ENCODE results near the gene MUS81. TPM values are rescaled to one million over a fixed set of nuclear protein-coding genes. Genes with fewer than 3 reads are reported as not detected.

The MUS81 gene
- total and polyA plus RNA-seq, 12 donors: 20.3 to 111 (median 31.7) TPM

DNA sequence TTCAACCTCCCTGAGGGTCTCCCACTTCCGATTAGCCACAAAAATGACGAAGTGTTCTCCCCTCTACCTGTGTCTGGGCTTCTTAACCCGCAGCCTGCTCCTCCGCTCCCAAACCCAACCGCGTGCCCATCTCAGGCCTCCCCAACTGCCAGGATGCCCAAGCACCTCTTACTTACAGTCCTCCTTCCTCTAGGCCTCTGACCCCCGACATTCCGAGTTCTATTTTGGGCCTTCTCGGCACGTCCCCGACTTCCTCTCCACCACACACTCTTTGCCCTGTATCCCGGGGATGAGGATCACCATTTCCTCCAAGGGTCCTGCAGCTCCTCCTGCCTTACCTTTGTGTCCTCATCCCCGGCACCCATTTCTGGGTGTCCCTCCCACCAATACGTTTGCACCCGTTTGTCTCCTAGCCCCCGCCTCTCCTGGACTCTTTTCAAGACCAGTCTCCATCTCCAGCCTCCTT is 388 bp upstream of the MUS81 start:
- ATAC-seq (peak in 2 of 8 donors; percentile 0), DNase-seq (no peak)
- Histone ChIP-seq H3K27me3 (no peaks in the 10 kb centered on the region), H3K27ac (peak overlapping the region; percentile 90 to 100 (median 98)), H3K4me3 (peak overlapping the region; percentile 5 to 100 (median 99)), H3K36me3 (peaks cover 6 to 53% (median 35%) of the 10 kb centered on the region in 9 donors), H3K9me3 (no peaks in the 10 kb centered on the region), H3K4me1 (peaks cover 12 to 58% (median 49%) of the 10 kb centered on the region in 9 donors)
- no peak for TF ChIP-seq CTCF (IDR thresholded peaks at IDR 0.05)
- intact Hi-C loops (cut with DNase I): loop anchor here in 4 of 10 donors (1.0 to 2.0 kb wide), 3 partner anchors 13 to 29 kb away; partner anchors contain the start of gene FIBP (in 4 of the 4)
- WGBS, 2 donors: 0 to 1% methylated on average over 16 of the region's 16 CpGs

DNA sequence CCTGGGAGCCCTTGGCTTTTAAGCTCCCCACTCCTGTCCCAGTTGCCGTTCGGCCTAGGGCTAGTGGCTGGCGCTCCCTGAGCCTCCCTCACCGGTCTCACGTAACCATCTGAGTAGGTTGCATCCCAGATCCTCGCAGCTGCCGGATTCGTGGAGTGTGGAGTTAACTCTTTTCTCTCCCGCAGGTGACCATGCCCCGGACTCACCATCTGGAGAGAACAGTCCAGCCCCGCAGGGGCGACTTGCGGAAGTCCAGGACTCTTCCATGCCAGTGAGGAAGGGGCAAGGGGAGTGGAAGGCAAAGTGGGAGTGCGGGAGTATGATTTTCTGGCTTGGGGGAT is 902 bp downstream of the MUS81 start:
- H3K27me3 ChIP-seq: no peaks in the 10 kb centered on the region
- no peak for TF ChIP-seq CTCF (IDR thresholded peaks at IDR 0.05)
- H3K4me1 ChIP-seq: peaks cover 12 to 45% (median 36%) of the 10 kb centered on the region in 9 donors
- 11 to 12% methylated on average over 14 of the region's 14 CpGs for WGBS, 2 donors
- peaks cover 0 to 53% (median 35%) of the 10 kb centered on the region in 9 donors for H3K36me3 ChIP-seq
- no peak for ATAC-seq
- H3K4me3 ChIP-seq: peak overlapping the region; percentile 59 to 100 (median 99)
- peak in 1 of 2 donors; percentile 17 for DNase-seq
- intact Hi-C loops (cut with DNase I): loop anchor here in 1 of 10 donors (2.0 kb wide), 1 partner anchor 28 kb away; the partner anchor contains the start of gene FIBP
- H3K9me3 ChIP-seq: no peaks in the 10 kb centered on the region
- peak overlapping the region; percentile 90 to 100 (median 98) for H3K27ac ChIP-seq

DNA sequence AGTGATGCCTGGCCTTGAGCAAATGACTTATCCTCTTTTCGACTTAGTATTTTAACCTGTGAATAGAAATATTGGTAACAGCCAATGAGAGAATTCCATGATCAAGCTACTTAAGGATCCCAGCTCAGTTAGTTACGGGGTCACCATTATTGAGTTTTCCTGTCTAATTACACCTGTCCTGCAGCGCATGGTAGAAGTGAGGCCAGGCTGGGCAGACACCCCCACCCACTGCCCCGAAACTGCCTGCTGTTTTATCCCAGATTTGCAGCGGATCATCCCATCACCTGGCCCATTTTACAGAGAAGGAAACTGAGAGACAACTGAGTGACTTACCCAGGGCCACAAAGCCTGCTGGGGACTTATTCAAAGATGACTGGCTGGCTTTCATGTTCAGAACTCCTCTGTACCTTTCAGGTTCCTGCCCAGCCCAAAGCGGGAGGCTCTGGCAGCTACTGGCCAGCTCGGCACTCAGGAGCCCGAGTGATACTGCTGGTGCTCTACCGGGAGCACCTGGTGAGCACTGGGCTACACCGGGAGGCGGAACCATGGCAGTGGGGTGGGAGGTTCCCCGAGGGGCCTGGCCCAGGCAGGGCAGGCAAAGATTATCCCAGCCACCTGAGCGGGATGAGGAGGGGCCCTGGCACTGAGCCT is 1.4 kb downstream of the MUS81 start:
- Histone ChIP-seq H3K4me1 (peaks cover 7 to 39% (median 32%) of the 10 kb centered on the region in 9 donors), H3K27me3 (no peaks in the 10 kb centered on the region), H3K4me3 (peak overlapping the region; percentile 59 to 100 (median 99)), H3K36me3 (peaks cover 0 to 54% (median 40%) of the 10 kb centered on the region in 9 donors), H3K27ac (peak overlapping the region in 8 of 10 donors; percentile 97 to 100 (median 99)), H3K9me3 (no peaks in the 10 kb centered on the region)
- intact Hi-C loops (cut with DNase I): loop anchor here in 1 of 10 donors (2.0 kb wide), 1 partner anchor 27 kb away; the partner anchor contains the start of gene FIBP
- no peak for TF ChIP-seq CTCF (IDR thresholded peaks at IDR 0.05)
- WGBS, 2 donors: 85% methylated on average over 13 of the region's 13 CpGs
- ATAC-seq: no peak
- peak in 1 of 2 donors; percentile 4 for DNase-seq

- TF ChIP-seq CTCF (IDR thresholded peaks at IDR 0.05): no peak
- WGBS, 2 donors: 74 to 84% methylated on average over 5 of the region's 5 CpGs
- ATAC-seq (no peak), DNase-seq (peak in 1 of 2 donors; percentile 5)
- Histone ChIP-seq H3K4me3 (no peak overlapping the region), H3K27ac (peak overlapping the region in 3 of 10 donors; percentile 10 to 99 (median 98)), H3K27me3 (no peaks in the 10 kb centered on the region), H3K4me1 (peaks cover 5 to 38% (median 32%) of the 10 kb centered on the region in 9 donors), H3K36me3 (peaks cover 0 to 60% (median 46%) of the 10 kb centered on the region in 9 donors), H3K9me3 (no peaks in the 10 kb centered on the region)
- intact Hi-C loops (cut with DNase I): no loop called here
Measured at GRCh38 chr11:65862191-65862735, 2.0 kb downstream of the MUS81 start.
